Measurements from ENCODE around the gene SOX30. TPM values are rescaled to one million over a fixed set of nuclear protein-coding genes. Genes with fewer than 3 reads are reported as not detected.

The SOX30 gene
- total RNA-seq, 1 experiment from 2014 or later = 0.46 TPM

DNA sequence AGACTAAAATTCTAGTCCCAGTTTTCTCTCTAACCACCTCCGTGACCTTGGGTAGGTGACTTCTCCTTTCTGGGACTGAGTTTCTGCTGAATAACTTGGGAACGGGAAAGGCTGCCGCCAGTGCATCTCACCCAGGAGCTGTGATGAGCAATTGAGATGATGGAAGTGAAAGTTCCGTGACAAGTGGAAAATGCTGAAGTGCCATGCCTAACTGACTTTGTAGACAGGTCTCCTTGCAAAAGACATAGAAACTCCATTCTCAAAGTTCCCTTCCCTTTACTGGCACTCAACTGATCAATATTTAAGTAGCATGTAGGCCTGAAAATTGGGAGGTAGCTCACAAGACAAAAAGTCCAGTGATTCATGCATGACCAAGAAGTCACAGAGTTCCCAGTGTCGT is 70.3 kb downstream of the SOX30 start (continued):
- TF ChIP-seq ZNF317 (CRISPR knock-in tag; IDR thresholded peaks at IDR 0.05; ENCODE audit: borderline replicate concordance, low read depth) (no peak), ZNF281 (CRISPR knock-in tag; IDR thresholded peaks at IDR 0.05) (no peak), CREM (CRISPR knock-in tag; IDR thresholded peaks at IDR 0.05) (no peak), IRF2 (CRISPR knock-in tag; IDR thresholded peaks at IDR 0.05; ENCODE audit: borderline replicate concordance, low read depth) (no peak), PRRX2 (CRISPR knock-in tag; IDR thresholded peaks at IDR 0.05) (no peak)
- TF ChIP-seq, protein P1, sequence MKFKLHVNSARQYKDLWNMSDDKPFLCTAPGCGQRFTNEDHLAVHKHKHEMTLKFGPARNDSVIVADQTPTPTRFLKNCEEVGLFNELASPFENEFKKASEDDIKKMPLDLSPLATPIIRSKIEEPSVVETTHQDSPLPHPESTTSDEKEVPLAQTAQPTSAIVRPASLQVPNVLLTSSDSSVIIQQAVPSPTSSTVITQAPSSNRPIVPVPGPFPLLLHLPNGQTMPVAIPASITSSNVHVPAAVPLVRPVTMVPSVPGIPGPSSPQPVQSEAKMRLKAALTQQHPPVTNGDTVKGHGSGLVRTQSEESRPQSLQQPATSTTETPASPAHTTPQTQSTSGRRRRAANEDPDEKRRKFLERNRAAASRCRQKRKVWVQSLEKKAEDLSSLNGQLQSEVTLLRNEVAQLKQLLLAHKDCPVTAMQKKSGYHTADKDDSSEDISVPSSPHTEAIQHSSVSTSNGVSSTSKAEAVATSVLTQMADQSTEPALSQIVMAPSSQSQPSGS (CRISPR knock-in tag; IDR thresholded peaks at IDR 0.05; ENCODE audit: borderline replicate concordance, low read depth) = no peak
- TF ChIP-seq, protein P2, sequence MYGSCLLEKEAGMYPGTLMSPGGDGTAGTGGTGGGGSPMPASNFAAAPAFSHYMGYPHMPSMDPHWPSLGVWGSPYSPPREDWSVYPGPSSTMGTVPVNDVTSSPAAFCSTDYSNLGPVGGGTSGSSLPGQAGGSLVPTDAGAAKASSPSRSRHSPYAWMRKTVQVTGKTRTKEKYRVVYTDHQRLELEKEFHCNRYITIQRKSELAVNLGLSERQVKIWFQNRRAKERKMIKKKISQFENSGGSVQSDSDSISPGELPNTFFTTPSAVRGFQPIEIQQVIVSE (CRISPR knock-in tag; IDR thresholded peaks at IDR 0.05; ENCODE audit: borderline replicate concordance) = no peak

- no peak for DNase-seq (ENCODE audit: low spot score)
- POLR2A ChIA-PET = no interaction called here
- H3K36me3 Mint-ChIP-seq = no peaks in the 10 kb centered on the region
- CTCF ChIA-PET = interaction anchor here (0.6 to 2.5 kb wide), 3 partner anchors 106 to 279 kb away, joined by 3 to 11 read pairs (median 4); partner anchors contain the start of gene LSM11
- TF ChIP-seq IRF1 (CRISPR knock-in tag; IDR thresholded peaks at IDR 0.05) (no peak), NFE2L1 (CRISPR knock-in tag; IDR thresholded peaks at IDR 0.05) (no peak), KAT7 (CRISPR knock-in tag; IDR thresholded peaks at IDR 0.05; ENCODE audit: borderline replicate concordance) (no peak), E2F1 (CRISPR knock-in tag; IDR thresholded peaks at IDR 0.05) (no peak), ZNF396 (CRISPR knock-in tag; IDR thresholded peaks at IDR 0.05; ENCODE audit: borderline replicate concordance) (no peak), CTCF (IDR thresholded peaks at IDR 0.05) (no peak), ZBTB21 (CRISPR knock-in tag; IDR thresholded peaks at IDR 0.05; ENCODE audit: borderline replicate concordance) (no peak), ZSCAN18 (CRISPR knock-in tag; IDR thresholded peaks at IDR 0.05) (no peak), ZNF281 (CRISPR knock-in tag; IDR thresholded peaks at IDR 0.05) (no peak), IRF2 (CRISPR knock-in tag; IDR thresholded peaks at IDR 0.05; ENCODE audit: borderline replicate concordance, low read depth) (no peak), ATF6 (CRISPR knock-in tag; IDR thresholded peaks at IDR 0.05) (no peak), FOXK1 (CRISPR knock-in tag; IDR thresholded peaks at IDR 0.05) (no peak), RORB (CRISPR knock-in tag; IDR thresholded peaks at IDR 0.05) (no peak), MYBL2 (CRISPR knock-in tag; IDR thresholded peaks at IDR 0.05) (no peak), SMAD4 (CRISPR knock-in tag; IDR thresholded peaks at IDR 0.05) (no peak)
- H3K9me3 Mint-ChIP-seq = no peaks in the 10 kb centered on the region
- H3K27me3 Mint-ChIP-seq (ENCODE audit: low read depth) = peaks cover 29% of the 10 kb centered on the region
- no peak for ATAC-seq
- H3K27ac Mint-ChIP-seq = no peak overlapping the region
- H3K4me1 Mint-ChIP-seq = peaks cover 39% of the 10 kb centered on the region
- no peak overlapping the region for H3K4me3 Mint-ChIP-seq
Observed at GRCh38 chr5:157578079-157578780, 74.0 kb downstream of the SOX30 start.

Measured in WTC11 (cell line).